HG03571 (cell line): ENCODE data around the gene HLF.

Experiments used
- ATAC-seq: cut with Tn5 transposase; IDR thresholded peaks from one replicate; pipeline ENCODE4 v1.9.1; 2021; ENCODE audit not compliant: unreplicated experiment

The HLF gene

DNA sequence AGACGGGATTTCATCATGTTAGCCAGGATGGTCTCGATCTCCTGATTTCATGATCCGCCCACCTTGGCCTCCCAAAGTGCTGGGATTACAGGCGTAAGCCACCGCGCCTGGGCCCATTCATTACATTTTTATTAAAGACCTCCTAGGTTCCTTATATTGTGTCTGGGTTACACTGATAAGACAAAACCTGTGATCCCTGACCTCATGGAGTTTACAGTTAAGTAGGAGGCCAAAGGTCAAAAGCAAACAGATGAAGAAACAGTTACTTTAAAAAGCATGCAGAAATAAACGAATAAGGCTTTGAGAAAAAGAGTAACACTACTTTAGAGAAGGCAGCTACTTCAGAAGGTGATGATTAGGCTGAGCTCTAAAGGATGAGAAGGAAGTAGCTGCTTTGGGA is 14.9 kb upstream of the HLF start:
- no peak for ATAC-seq

DNA sequence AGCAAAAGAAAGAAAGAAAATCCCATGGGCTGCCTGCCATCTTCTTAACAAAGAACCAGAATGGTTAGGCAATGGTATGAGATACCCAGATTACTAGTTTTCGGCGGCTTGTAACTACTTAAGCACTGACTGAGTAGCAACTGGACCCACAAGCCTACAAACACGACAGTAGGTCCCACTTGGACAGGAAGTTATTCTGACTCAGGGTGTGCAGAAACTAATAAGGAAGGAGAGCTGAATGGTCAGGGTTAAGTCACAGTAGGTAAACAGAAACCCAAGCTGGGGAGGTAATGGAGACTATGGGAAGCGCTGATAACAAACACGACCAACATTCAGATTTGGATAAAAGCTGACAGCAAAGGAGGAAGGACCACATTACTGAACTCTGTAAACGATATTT is 10.4 kb upstream of the HLF start:
- ATAC-seq, result no peak

DNA sequence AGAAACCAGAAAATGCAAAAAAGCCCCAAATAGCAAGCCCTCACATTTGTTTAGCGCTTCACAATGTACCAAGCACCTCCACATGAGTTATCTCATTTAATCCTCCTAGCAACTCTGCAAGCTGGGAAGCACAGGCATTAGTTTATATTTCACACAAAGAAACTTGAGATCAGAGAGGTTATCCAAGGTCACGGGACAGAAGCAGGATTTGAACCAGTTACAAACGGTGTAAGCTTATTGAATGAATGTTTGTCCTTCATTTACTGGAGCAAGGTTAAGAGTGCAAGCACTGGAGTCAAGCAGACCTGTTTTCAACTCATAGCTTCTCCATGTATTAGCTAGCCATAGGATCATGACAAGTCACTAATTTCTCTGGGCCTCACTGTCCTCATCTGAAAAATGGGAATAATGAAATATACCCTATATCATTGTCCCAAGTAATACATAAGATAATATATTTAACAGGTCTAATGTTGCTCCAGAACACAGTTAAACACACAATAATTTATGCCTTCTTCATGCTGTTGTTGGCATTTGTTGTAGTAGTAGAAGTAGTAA is 6.1 kb upstream of the HLF start:
- ATAC-seq, result no peak

DNA sequence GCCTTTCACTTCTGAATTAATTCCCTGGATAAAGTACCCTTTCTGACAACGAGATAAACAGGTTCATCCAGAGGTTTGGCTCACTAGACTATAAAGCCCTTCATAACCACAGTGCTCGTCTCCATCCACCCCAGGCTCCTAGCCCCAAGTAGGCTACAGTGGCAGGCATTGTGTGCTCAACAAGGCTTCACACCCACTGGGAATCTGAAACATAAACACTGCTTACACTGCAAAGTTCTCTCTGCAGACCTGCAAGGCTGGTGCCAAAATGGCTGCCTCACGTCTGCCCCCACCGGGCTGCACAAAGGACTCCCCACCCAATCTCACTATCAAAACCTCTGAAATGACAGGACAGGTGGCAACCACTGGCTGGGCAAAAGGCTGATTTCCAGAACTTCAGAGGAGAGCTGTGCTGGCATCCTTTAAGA is 5.1 kb upstream of the HLF start:
- no peak for ATAC-seq

DNA sequence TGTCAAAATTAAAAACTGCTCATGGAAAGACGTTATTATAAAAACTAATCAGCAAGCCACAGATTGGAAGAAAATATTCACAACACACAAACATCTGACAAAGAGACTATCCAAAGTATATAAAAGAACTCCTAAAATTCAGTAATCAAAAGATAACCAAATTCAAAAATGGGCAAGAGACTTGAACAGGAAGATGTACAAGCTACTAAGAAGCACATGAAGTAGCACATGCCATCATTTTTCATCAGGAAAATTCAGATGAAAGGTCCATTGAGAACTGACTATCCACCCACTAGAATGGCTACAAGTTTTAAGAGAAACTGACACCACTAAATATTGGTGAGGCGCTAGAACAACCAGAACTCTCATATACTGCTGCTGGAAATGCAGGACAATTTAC is 3.4 kb upstream of the HLF start:
- ATAC-seq, result no peak

DNA sequence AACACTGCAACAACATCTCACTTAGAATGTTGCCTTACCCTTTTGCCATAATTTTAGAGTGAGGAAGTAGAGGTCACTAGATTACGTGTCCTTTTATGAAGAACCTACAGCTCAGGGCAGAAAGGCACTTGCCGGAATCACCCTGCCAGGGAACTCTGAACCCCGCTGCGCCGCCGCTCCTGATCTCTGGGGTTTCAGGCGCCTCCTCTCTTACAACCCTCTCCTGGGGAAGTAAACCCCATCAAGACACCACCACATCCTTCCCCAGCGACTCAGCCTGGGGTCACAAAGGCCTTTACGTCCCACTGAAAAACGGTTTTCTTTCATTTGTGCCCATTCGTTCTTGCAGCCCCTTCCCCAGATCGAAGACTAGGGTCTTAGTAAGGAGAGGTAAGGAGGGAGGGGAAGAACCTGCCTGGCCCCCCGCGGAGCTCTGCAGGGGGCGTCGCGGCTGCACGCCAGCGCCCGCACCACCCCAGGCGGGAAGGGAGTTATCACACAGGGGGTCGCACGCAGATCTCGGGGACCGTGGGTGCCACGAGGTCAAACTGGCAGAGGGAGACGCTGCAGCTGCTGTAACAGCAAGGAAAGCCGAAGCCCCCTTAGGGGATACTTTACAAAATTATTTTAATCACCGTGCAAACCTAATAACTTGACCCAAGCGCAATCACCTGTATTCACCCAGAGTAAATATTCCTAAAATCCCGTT is 1.0 kb upstream of the HLF start:
- no peak for ATAC-seq

DNA sequence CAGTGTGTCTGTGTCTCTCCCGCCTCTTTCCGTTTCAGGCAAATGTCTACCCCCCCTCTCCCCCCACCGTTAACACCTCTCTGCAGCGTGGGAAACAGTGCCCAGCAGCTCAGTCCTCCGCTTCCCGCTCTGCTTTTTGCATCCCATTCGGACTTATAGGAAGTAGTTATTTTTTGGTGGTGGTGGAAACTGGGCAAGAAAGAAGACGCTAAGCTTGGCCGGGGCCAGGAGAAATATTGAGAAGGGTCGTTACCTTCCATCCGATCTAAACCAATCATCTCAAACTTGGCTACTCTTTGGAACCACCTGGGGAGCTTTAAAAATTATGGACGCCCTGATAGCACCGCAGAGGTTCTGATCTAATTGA is 499 bp upstream of the HLF start:
- no peak for ATAC-seq

DNA sequence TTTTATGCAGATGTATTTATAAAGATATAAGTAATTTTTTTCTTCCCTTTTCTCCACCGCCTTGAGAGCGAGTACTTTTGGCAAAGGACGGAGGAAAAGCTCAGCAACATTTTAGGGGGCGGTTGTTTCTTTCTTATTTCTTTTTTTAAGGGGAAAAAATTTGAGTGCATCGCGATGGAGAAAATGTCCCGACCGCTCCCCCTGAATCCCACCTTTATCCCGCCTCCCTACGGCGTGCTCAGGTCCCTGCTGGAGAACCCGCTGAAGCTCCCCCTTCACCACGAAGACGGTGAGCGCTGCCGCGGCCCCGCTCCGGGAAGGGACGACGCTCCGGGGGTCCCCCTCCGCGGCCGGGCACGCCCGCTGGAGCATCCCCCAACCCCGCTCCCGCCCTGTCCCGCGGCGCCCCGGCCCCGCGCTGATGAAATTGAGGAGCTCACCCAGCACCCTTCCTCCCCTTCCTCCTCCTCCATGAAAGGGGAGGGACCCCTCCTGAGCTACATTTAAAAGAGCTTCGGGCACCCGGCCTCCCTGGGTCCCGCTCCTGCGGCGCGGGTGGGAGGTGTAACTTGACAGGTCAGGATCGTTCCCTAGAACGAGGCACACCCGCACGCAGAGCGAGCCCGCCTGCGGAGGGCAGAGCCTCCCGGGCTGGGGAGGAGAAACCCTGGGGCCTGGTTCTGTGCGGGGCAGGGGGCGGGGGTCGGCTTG is 706 bp downstream of the HLF start:
- no peak for ATAC-seq

DNA sequence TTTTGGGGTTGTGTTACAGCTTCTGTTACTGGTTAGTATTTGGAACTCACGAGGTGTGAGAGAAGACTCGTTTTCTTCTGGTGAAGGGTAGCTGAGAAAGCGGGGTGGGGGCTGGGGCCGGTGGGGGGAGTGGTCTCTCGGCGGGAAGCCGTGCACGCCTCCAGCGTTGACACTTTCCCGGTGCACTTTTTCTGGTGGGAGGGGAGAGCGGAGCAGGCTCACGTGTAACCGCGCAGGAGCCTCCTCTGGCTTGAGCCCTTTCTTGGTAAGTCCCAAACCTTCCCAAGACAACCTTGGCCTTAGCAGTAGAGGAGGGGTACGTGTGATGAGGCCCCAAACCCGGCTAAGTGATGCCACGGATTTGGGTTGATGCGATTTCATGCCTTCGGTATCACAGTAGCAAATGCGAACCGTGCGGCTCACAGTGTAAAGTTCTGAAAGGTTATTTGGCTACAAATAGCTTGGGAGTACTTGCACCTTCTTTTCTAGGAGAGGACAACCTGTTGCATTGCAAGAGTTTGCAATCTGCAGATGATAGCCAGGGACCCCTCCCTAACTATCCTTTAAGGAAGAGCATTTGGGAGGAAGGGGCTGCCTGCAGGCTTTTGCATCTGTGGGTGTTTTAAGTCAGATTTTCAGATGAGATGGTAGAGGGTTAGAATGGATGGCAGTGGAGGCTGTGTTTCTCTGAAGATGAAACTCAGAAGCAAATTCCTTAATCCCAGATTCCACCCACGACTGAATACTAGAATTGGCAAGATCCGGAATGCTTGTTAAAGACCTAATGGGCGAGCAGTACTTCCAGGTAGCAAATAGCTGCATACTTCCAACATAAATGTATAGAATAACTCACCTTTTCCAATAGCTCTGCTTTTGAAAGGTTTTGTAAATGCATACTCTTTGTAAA is 1.5 kb downstream of the HLF start:
- no peak for ATAC-seq

DNA sequence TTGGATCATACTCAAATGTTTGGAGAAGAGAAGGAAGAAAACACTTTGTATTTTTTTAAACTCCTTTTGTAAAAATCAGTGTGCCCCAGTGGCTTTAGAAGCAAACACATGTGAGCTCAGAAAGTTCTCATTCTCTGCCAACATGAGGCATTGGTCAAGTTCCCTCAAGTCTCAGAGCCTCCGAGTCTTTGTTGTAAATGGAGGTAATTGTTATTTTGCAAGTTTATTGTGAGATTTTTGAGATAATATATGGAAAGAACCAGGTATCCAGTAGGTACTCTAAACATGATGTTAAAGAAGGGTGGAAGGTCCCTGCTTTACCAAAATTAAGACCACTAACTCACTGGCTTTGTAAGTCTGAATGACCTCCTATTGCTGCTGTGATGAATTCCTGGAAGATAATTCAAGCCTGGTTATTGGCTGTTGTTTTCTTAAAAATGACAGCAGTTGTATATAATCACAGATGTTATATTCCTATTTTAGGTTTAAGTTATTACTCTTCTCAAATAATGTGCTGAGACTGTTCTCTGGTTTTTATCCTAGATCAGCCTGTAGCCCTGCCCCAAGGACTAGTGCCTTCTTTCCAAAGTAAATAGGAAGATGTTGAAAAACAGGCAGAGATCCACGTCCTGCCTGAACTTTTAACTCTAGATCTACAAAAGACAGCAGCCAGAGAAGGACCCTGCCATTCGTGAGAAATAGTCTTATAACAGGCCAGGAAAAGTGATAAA is 2.4 kb downstream of the HLF start:
- ATAC-seq, result no peak

DNA sequence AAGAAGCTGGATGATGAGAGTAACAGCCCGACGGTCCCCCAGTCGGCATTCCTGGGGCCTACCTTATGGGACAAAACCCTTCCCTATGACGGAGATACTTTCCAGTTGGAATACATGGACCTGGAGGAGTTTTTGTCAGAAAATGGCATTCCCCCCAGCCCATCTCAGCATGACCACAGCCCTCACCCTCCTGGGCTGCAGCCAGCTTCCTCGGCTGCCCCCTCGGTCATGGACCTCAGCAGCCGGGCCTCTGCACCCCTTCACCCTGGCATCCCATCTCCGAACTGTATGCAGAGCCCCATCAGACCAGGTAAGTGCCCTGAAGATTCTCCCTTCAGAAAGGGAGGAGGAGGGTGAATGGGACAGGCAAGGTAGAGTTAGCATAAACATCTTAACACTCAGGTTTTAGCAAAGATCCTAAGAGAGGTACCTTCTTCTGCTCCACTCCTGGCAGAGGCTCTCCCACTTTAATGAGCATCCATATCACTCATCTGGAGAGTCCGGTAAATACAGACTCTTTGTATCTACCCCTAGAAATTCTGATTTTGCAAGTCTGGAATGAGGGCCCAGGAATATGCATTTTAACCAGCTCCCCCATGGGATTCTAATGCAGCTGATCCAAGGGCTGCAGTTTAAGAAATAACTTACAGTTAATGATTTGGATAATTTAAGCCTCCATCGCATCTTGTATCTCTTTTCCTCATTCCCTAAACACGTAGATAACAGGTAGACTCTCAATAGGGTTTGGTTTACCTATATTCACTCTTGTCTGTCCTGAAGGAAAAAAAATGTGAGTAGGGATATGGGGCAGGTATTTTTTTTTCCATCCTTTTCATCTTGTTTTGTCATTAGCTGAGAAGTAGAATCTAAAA is 3.3 kb downstream of the HLF start:
- no peak for ATAC-seq

DNA sequence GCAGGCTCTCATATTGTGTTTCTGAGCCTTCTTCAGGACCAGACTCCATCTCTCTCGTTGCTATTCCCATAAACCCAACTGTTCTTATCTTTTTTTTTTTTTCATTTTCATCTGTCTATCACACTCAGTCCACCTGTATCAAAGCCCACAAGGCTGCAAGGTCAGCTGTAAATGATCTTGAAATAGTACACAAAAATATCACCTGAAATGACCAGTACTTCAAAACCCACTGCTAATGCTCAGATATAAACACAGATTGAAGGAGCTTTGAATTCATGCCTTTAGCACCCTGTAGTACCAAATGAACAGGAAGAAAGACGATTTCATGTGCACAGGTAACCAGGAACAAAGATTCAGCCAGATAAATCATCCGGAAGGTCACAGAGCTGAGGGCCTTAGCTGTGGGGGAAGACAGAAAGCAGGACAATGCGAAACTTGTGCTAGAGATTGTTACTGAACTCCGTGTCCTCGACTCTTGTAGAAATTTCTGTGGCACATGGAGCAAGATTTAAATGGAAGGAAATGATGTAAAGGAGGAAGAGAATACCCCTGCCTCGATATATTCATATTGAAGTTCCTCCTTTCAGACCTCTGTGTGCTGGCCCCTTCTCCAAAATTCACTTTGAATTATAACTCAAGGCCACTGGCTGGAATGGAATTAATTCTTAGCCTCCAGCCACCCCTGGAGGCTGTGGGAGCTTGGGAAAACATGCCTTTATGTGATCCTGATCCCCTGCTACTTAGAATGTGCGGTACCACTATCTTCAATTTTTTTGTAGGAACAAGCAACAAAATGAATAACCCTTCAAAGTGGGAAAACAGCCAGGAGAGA is 4.1 kb downstream of the HLF start:
- ATAC-seq, result no peak

DNA sequence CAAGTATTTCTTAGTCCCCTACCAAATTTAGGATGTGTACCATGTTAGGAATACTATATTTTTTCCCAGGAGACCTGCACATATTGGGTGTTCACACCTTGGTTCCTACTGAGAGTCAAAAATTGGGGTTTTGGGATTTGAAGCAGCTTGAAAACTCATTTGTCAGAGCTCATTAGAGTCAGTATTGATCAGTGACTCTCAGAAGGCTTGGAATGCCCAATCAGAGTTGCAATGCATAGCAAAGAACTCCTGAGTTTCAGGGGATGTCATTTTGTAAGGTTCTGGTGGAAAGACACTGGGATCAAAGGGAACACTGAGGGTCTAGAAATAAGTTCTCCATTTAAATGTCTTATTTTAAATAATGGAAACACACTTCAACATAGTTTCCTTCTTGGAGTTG is 5.1 kb downstream of the HLF start:
- ATAC-seq, result no peak

DNA sequence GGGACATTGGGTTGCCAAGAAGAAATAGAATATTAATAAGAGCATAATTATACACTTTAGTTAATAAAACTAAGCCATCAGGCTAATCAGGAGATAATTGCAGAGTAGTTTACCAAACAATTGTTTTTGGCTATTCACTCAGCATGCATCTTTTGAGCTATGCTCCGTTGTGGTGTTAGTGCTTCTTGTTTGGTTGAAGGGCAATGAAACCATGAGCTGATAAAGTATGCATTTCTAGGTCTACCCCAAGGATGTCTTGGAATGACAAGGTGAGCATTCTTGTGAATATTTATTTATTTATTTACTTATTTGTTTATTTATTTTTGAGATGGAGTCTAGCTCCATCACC is 6.4 kb downstream of the HLF start:
- no peak for ATAC-seq

DNA sequence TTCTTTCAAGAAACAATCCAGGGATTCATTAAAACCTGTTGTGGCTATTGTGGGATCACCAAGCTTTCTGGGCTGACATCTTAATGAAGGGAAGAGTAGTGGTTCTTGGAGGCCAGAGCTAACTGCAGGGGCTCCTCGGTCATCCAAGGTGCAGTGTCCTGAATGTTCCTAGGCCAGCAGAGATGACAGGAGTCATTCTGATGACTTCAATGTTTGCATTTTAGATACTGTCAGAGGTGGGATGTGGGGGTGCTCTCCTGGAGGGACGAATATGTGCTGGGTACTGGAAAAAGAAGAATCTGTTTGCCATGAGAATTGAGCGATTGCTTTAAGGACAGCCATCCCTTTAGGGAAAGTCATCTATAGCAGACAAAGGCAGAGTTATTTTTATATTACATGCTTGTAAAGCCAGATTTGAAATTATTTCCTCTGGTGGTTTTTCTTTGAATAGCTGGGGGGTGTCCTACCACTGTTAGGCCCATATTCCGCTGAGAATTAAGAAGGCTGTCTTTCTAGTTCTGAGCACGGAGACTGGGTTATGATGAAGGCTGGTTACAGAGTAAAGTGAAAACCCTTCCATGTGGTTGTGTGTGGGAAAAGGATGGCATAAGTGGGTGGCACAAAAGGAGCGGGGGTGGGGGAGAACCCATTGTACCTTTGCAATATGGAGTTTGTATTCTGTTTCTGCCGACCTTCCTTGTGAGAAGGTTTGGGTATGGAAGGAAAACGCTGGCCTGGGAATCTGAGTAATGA is 7.4 kb downstream of the HLF start:
- no peak for ATAC-seq

DNA sequence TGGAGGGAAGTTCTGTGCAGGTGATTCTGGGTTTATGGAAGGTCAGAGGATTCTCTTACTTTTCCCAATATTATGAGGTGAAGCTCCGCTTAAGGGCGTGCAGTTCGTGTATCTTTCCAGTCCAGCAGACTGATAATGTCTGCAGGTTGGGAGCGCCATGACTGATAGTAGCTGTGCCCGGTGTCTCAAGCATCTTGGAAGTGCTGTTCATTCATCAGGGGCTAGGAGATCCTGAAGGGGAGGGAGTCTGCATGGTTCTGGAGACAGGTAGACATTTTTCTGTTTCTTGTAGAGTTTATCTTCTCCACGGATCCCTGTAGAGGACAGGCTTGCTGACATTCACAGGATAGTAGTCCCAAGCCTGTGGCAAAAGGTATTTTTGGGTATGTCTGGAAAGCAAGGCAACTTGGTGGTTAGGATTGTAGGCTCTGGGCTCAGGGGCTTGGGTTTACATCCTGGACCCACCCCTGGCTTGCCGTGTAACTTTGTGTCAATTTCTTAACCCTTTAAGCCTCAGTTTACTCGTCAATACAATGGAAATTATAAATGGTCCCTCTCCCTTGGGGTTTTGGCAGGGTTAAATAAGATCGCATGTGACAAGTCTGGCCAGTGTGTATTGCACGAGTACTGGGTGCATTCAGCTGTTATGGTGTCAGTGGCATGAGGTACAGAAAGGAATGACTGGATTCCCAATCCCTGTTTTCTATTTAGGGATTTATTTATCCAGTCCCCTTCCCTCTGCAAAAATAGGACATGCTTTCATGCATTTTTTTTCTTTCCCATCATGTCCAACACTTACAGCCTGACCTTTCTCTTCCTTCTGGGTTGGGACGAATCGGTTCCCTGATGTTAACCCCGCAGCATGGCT is 8.2 kb downstream of the HLF start:
- ATAC-seq, result no peak

DNA sequence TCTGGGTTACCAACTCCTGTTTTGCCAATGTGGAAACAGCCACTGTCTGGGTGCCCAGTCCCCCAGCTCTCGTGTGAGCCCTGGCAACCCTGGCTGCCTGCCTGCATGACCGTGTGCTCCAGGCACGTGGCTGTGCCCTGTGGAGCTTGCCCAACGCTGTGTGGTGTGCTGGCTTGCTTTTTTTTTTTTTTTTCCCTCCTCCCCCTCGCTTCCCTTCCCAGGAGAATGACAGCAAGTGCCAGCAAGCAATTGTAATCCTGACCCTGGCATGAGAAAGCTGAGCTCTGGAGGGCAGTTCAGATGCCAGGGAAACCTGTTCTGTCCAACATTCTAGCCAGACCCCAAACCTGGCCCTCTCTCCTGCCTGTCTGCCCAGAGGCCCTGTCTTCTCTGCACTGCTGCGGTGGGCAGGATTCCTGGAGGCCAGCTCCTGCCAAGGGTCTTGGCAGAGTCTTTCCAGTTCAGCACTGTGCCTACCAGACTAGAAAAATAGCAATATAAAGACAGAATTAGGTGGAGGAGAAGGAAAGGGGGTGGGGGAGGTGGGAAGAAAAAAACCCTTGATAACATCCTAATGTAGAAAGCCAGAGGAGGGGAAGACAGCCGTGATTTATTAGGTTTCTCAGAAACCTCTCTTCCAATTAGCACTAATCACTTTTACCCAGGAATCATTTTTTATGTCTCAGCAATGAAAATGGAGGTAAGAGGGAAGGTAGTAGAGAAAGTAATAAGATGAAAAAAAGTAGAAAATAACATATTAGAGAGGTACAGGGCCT is 9.0 kb downstream of the HLF start:
- no peak for ATAC-seq
